ENCODE results near the gene ALDH4A1.

The ALDH4A1 gene

GRCh38 chr1:18939398-18940302 is 37.3 kb upstream of the ALDH4A1 start:
- no peak for DNase-seq

DNA sequence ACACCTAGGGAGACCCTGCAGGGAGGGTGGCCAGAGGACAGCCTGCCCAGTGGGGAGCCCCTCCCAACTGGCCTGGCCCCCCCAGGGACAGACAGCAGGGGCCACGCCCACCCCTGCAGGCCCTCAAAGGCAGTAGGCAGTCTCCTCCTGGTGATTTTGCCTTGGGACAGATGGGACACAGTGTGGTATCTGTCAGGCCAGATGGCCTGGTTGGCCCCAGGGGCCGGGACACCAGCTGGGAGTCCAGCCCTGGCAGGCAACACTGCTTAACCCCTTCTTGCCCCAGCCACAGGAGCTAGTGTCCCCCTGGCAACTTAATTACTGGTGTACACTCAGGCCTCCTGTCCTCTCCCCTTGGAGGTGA is 36.3 kb upstream of the ALDH4A1 start:
- DNase-seq, result no peak

GRCh38 chr1:18938008-18938706 is 35.8 kb upstream of the ALDH4A1 start:
- no peak for DNase-seq

GRCh38 chr1:18937539-18937938 is 35.2 kb upstream of the ALDH4A1 start:
- no peak for DNase-seq

GRCh38 chr1:18936814-18937481 is 34.6 kb upstream of the ALDH4A1 start:
- DNase-seq, result no peak

- DNase-seq, result no peak
Observed at GRCh38 chr1:18936471-18936813, 34.1 kb upstream of the ALDH4A1 start.

GRCh38 chr1:18934205-18935000 is 32.0 kb upstream of the ALDH4A1 start:
- no peak for DNase-seq

- no peak for DNase-seq
Observed at GRCh38 chr1:18932879-18933278, 30.5 kb upstream of the ALDH4A1 start.

- DNase-seq, result no peak
Observed at GRCh38 chr1:18932387-18932786, 30.0 kb upstream of the ALDH4A1 start.

DNA sequence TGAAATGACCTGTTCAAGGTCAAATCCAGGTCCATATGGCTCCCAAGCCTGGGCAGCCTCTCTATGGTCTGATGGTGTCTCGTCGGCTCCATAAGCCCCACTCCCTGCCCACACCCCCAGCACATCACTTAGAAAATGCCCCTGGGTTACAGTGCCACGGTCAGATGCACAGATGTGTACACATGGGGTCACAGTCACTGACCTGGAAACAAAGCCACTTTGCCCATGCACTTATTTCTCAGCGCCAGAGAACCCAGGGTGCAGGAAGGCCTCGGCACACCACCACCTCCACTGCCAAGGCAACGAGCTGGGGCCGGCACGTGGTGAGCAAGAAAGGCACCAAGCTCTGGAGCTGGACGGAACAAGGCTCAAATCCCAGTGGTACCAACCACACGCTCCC is 29.4 kb upstream of the ALDH4A1 start:
- DNase-seq, result no peak

- no peak for DNase-seq
Observed at GRCh38 chr1:18929686-18930085, 27.3 kb upstream of the ALDH4A1 start.

DNA sequence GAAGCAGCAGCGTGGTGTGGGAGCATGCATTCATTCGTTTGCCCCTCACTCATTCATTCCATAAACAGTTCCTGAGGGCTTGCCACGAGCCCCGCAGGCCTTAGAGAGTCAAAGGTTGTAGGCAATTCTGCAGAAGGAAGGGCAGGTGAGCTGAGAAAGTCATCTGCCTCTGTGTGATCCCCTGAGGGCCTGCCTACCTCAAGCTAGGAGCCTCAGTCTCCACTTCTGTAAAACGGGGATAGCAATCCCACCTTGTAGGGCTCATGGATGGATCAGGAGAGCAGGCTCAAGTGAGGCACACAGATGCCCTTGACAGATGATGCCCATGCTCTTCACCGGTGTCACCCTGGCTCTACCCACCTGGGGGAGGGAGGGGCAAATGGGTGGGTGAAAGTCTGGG is 26.6 kb upstream of the ALDH4A1 start:
- DNase-seq, result no peak

DNA sequence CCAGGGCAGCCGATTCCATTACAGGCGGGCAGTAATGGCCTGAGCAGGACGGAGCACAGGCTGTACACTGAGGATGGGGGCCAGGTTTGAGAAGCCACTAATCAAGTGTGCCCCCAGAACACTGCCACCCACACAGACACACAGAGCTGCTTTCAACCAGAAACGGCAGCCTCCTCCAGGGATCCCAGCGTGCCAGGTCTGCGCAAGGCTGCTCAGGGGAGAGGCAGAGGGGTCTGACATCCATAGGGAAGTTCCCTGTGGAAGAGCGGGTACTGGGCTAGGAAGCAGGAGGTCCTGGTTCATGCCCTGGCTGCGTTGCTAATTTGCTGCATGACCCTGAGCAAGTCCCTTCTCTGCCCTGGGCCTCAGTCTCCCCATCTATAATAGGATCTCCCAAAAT is 26.1 kb upstream of the ALDH4A1 start:
- DNase-seq, result no peak

GRCh38 chr1:18927654-18928272 is 25.4 kb upstream of the ALDH4A1 start:
- peak; percentile 63 for DNase-seq

DNA sequence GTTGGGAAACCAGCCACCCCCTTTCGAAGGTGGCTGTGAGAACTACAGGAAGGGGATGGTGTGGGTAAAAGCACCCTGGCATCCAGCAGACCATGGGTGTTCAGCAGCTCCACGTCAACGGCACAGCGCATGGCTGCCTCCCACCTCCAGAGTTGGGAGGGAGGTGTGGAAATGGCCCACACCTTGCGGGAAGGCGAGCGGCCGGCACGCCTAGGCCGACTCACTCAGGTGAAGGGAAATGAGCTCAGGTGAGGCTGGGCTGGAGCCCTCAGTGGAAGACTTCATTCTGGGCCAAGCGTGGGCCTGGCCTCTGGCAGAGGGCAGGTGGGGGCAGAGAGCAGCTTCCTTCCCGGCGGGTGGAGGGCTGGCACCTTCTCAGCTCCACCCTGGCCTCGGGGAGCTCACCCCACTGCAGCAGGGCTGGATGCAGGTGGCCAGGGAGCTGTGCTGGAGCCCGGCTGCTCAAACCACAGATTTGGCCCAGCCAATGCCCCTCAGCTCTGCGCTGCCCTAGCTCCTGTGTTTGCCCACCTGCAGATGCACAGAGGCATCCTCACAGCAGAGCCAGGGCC is 24.8 kb upstream of the ALDH4A1 start:
- peak; percentile 41 for DNase-seq

- peak; percentile 92 for DNase-seq
Observed at GRCh38 chr1:18926315-18927081, 24.1 kb upstream of the ALDH4A1 start.

DNA sequence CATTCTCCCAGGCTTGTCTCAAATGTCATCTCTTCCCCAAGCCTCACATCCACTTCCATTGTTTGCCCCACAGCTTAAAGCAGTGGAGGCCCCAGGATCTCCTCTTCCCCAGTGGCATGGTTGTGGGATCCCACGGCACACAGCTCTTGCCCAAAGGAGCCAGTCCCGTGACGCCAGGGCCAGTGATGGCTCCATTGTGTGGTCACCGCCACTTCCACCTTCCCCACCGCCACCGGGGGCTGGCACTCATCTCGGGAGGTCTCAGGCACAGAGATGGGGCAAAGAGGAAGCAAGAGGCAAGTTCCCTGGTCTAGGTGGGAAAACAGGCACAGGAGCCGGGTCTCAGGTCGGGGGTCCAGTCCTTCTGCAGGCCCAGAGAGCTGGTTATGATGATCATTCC is 22.9 kb upstream of the ALDH4A1 start:
- no peak for DNase-seq

GRCh38 chr1:18924221-18924691 is 21.9 kb upstream of the ALDH4A1 start:
- no peak for DNase-seq

DNA sequence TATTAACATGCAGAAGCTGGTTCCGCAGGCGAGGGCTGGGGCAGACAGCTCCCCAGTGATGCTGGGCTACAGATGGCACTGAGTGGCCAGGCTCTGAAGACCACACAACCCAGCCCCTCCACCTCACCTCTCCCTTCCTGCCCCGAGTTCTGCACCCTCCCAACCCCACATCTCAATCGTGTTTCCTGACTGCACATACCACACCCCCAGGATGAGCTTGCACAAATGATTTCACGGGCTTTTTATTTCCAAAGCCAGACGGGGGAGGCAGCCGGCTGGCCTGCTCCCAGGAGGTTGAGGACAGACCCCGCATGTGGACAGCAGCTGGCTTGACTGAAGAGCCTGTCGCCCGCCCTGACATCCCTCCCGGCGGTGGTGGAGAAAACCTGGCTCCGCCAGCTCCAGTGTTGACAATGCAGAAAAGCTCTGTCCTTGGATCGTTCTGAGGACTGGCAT is 21.4 kb upstream of the ALDH4A1 start:
- no peak for DNase-seq

- DNase-seq, result no peak
Observed at GRCh38 chr1:18922848-18923755, 20.7 kb upstream of the ALDH4A1 start.

Measured in stimulated activated CD4-positive, alpha-beta T cell treated with anti-CD3 and anti-CD28 coated beads, Interleukin-15, amount 100 ng/mL, for 24 hours (primary cell).